Stomach smooth muscle (tissue), 2 donors: Measurements from ENCODE around the gene PDE4B.

Source experiments
- H3K27ac ChIP-seq: one replicate; pipeline ENCODE4 v1.7.0; 2013; ENCODE audit warnings: mild to moderate bottlenecking, low read length, inconsistent platforms
- H3K27me3 ChIP-seq, 2 donors: one replicate each; pipeline ENCODE4 v1.7.0; 2013; ENCODE audit warnings: low read length in 2 of 2; ENCODE audit not compliant: insufficient read depth in 2 of 2, control insufficient read depth in 1 of 2
- H3K36me3 ChIP-seq, 2 donors: one replicate each; pipeline ENCODE4 v1.7.0; 2013; ENCODE audit warnings: low read length in 2 of 2; ENCODE audit not compliant: control insufficient read depth in 2 of 2, insufficient read depth in 2 of 2
- H3K4me1 ChIP-seq: one replicate; pipeline ENCODE4 v1.7.0; 2013; ENCODE audit warnings: low read length; ENCODE audit not compliant: control insufficient read depth, insufficient read depth
- H3K4me3 ChIP-seq, 2 donors: one replicate each; pipeline ENCODE4 v1.7.0; 2013; ENCODE audit warnings: low read length in 2 of 2
- H3K9ac ChIP-seq, 2 donors: one replicate each; pipeline ENCODE4 v1.7.0; 2013; ENCODE audit warnings: low read length in 2 of 2, mild to moderate bottlenecking in 1 of 2
- H3K9me3 ChIP-seq, 2 donors: one replicate each; pipeline ENCODE4 v1.7.0; 2013; ENCODE audit warnings: low read length in 2 of 2; ENCODE audit not compliant: control insufficient read depth in 2 of 2
- donor health status: healthy.
- donor health status: Pancreatic carcinoma.

The PDE4B gene

GRCh38 chr1:66346057-66346795 lies 553.5 kb downstream of the PDE4B start:
- no peaks in the 10 kb centered on the region for H3K27me3 ChIP-seq
- peaks cover 4% of the 10 kb centered on the region for H3K4me1 ChIP-seq
- H3K4me3 ChIP-seq = no peak overlapping the region
- H3K36me3 ChIP-seq = no peaks in the 10 kb centered on the region
- H3K27ac ChIP-seq = no peak overlapping the region
- no peaks in the 10 kb centered on the region for H3K9me3 ChIP-seq
- H3K9ac ChIP-seq = no peak overlapping the region

DNA sequence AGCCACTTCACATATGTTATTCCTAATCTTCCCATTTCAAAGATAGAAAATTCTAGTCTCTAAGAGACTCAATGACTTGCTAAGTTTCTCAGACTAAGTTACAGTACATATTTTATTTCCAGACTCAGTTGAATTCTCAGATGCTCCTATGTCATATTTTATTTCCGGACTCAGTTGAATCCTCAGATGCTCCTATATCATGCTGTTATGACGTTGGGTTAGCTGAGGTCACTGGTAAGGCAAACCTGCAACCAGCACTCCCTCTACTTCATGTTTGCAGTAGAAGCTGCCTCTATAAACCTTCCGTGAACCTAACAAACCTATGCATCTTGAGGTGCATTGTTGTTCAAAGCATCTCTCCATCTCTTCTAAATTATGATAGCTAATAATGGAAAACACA lies 554.2 kb downstream of the PDE4B start:
- no peaks in the 10 kb centered on the region for H3K27me3 ChIP-seq
- H3K4me1 ChIP-seq = peaks cover 4% of the 10 kb centered on the region
- no peaks in the 10 kb centered on the region for H3K36me3 ChIP-seq
- H3K9me3 ChIP-seq = no peaks in the 10 kb centered on the region
- H3K4me3 ChIP-seq = no peak overlapping the region
- no peak overlapping the region for H3K27ac ChIP-seq
- H3K9ac ChIP-seq = no peak overlapping the region

DNA sequence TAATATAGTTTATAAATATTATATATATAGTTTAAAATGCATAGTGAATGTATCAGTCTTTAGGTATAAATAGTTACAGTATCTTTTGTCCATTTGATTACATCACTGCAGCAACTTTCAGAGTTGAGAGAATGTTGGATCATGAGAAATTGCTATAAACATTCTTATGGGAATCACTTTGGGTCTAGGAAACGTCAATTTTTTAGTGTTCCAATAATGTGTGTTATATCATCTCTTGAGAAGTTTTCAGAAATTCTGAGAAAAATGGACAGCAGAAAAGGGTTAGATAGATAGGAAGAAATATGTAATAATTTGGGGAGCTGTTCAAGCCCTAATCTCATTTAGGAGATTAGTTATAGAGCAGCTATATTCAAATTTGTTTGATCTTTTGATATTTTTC lies 556.1 kb downstream of the PDE4B start:
- Histone ChIP-seq H3K9ac (no peak overlapping the region), H3K27me3 (no peaks in the 10 kb centered on the region), H3K4me1 (peaks cover 4% of the 10 kb centered on the region), H3K9me3 (no peaks in the 10 kb centered on the region), H3K27ac (no peak overlapping the region), H3K4me3 (no peak overlapping the region), H3K36me3 (no peaks in the 10 kb centered on the region)

GRCh38 chr1:66349242-66349641 lies 556.5 kb downstream of the PDE4B start:
- Histone ChIP-seq H3K27ac (no peak overlapping the region), H3K36me3 (no peaks in the 10 kb centered on the region), H3K27me3 (no peaks in the 10 kb centered on the region), H3K9ac (no peak overlapping the region), H3K4me1 (peaks cover 4% of the 10 kb centered on the region), H3K4me3 (no peak overlapping the region), H3K9me3 (no peaks in the 10 kb centered on the region)

GRCh38 chr1:66350001-66350547 lies 557.4 kb downstream of the PDE4B start:
- H3K4me3 ChIP-seq = no peak overlapping the region
- no peaks in the 10 kb centered on the region for H3K36me3 ChIP-seq
- H3K9me3 ChIP-seq = no peaks in the 10 kb centered on the region
- no peak overlapping the region for H3K27ac ChIP-seq
- H3K4me1 ChIP-seq = peaks cover 4% of the 10 kb centered on the region
- H3K9ac ChIP-seq = no peak overlapping the region
- H3K27me3 ChIP-seq = no peaks in the 10 kb centered on the region

DNA sequence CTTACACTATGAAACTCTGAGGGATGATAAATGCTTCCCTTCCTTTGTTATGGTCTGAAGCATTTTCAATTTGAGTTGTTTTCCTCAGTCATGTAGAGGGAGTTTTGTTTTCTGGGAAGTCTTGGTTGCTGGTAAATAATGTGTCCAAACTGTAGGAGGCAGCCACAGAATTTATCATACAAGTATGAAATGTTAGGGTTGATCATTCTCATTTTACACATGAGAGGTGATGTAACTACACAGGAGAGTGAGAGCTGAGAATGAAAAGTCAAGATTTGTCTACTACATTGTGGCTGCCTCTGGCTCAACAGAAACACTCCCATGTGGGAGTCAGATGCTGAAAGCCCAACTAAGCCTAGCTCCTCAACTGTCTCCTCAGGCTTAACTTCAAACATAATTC lies 558.8 kb downstream of the PDE4B start:
- Histone ChIP-seq H3K27ac (no peak overlapping the region), H3K27me3 (no peaks in the 10 kb centered on the region), H3K9me3 (no peaks in the 10 kb centered on the region), H3K9ac (no peak overlapping the region), H3K36me3 (peaks cover 0 to 1% of the 10 kb centered on the region in 2 donors), H3K4me3 (no peak overlapping the region), H3K4me1 (peaks cover 4% of the 10 kb centered on the region)

GRCh38 chr1:66351913-66352312 lies 559.2 kb downstream of the PDE4B start:
- Histone ChIP-seq H3K27ac (no peak overlapping the region), H3K36me3 (peaks cover 0 to 3% of the 10 kb centered on the region in 2 donors), H3K9ac (no peak overlapping the region), H3K27me3 (no peaks in the 10 kb centered on the region), H3K9me3 (no peaks in the 10 kb centered on the region), H3K4me3 (no peak overlapping the region), H3K4me1 (peaks cover 4% of the 10 kb centered on the region)

DNA sequence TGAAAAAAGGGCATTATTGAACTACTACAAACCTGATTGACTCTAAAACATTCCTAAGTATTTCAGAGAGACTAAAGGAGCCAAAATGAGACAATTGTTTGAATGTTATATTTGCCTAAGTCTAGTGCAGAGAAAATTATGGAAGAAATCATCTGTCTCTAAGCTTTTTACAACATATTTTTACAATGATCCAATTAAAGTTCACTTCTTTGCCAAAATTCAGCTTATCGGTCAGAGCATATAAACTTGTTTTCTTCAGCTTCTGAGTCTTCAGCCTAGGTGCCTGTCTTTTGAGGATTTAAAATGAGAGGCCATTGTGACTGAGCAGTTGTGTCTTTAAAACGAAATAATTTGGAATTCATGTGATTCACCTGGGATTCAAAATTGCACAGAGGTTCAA lies 560.1 kb downstream of the PDE4B start:
- Histone ChIP-seq H3K36me3 (peaks cover 0 to 3% of the 10 kb centered on the region in 2 donors), H3K4me1 (peaks cover 4% of the 10 kb centered on the region), H3K9me3 (no peaks in the 10 kb centered on the region), H3K9ac (no peak overlapping the region), H3K27me3 (no peaks in the 10 kb centered on the region), H3K4me3 (no peak overlapping the region), H3K27ac (no peak overlapping the region)

DNA sequence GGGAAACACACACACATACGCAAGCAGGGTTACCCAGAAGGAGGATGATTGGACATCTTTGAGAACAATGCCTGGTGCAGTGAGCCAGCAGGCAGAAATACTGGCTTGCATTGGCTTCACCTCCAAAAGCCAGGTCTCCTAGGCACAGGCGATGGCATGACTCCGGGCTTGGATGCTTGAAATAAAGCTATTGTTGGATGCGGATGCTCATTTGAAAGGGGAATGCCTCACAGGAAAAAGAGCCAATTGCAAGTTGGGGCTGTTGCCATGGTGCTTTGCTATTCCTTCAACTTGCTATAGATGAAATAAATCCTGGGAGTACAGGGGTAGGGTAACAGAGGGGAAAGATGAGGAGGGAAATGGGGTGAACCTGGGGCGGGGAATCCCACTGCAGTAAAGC lies 560.6 kb downstream of the PDE4B start:
- peaks cover 4% of the 10 kb centered on the region for H3K4me1 ChIP-seq
- no peak overlapping the region for H3K4me3 ChIP-seq
- H3K36me3 ChIP-seq = peaks cover 0 to 3% of the 10 kb centered on the region in 2 donors
- no peak overlapping the region for H3K27ac ChIP-seq
- no peaks in the 10 kb centered on the region for H3K9me3 ChIP-seq
- no peaks in the 10 kb centered on the region for H3K27me3 ChIP-seq
- H3K9ac ChIP-seq = no peak overlapping the region

- H3K36me3 ChIP-seq = peaks cover 0 to 3% of the 10 kb centered on the region in 2 donors
- H3K27me3 ChIP-seq = no peaks in the 10 kb centered on the region
- no peaks in the 10 kb centered on the region for H3K9me3 ChIP-seq
- H3K4me1 ChIP-seq = peaks cover under 1% of the 10 kb centered on the region
- no peak overlapping the region for H3K27ac ChIP-seq
- H3K9ac ChIP-seq = no peak overlapping the region
- H3K4me3 ChIP-seq = no peak overlapping the region
Measured at GRCh38 chr1:66354311-66355201, 561.9 kb downstream of the PDE4B start.
